MCF 10A (cell line): ENCODE data around the gene POLA2. TPM values are rescaled to one million over a fixed set of nuclear protein-coding genes. Genes with fewer than 3 reads are reported as not detected.

Source experiments
- BruUV-seq: library from RNA; stranded (reverse); fragments of 400-500 nt; replicated peaks from 2 replicates; lab custom pipeline; 2021; lab: Mats Ljungman, UMichigan
- CTCF ChIA-PET: fragments of 300-600 bp; sonication (Branson Sonifier 250); formaldehyde crosslinking; extraction: SDS; loops from one replicate; lab custom pipeline; 2021; ENCODE audit warnings: antibody characterized with exemption, inconsistent platforms; lab: Yijun Ruan, JAX
- POLR2A ChIA-PET: fragments of 300-600, 350-650 bp; sonication (Branson Sonifier 250); formaldehyde crosslinking; extraction: SDS; loops from one replicate; lab custom pipeline; 2020; ENCODE audit warnings: antibody characterized with exemption, inconsistent platforms; lab: Yijun Ruan, JAX
- DNase-seq: peaks from one replicate; pipeline ENCODE4 v3.0.0-alpha.2; 2018; ENCODE audit not compliant: unreplicated experiment
- H3K27ac Mint-ChIP-seq: one replicate; pipeline ENCODE4 v1.8.0; 2022; ENCODE audit warnings: mild to moderate bottlenecking, low read depth, mixed read lengths; ENCODE audit not compliant: unreplicated experiment
- H3K27me3 Mint-ChIP-seq: one replicate; pipeline ENCODE4 v1.8.0; 2022; ENCODE audit warnings: mixed read lengths; ENCODE audit not compliant: insufficient read depth, unreplicated experiment
- H3K36me3 Mint-ChIP-seq: one replicate; pipeline ENCODE4 v1.8.0; 2022; ENCODE audit warnings: mild to moderate bottlenecking, moderate library complexity, mixed read lengths; ENCODE audit not compliant: insufficient read depth, unreplicated experiment
- H3K4me1 Mint-ChIP-seq: one replicate; pipeline ENCODE4 v1.8.0; 2022; ENCODE audit warnings: mixed read lengths; ENCODE audit not compliant: insufficient read depth, unreplicated experiment
- H3K4me3 Mint-ChIP-seq: one replicate; pipeline ENCODE4 v1.8.0; 2022; ENCODE audit warnings: mild to moderate bottlenecking, moderate library complexity, mixed read lengths; ENCODE audit not compliant: unreplicated experiment
- H3K9me3 Mint-ChIP-seq: one replicate; pipeline ENCODE4 v1.8.0; 2022; ENCODE audit warnings: mixed read lengths; ENCODE audit not compliant: unreplicated experiment
- intact Hi-C: fragments of 100-400 bp; cut with micrococcal nuclease; formaldehyde crosslinking; loops from 2 replicates; pipeline ENCODE4 v1.14.1; 2022
- total RNA-seq: library from RNA; stranded (reverse); gene quantifications from 2 replicates; pipeline ENCODE4 v1.2.3, GENCODE V29; 2022
- TF ChIP-seq, protein P1 (sequence below): fragments of 200-600 bp; IDR thresholded peaks from one replicate; pipeline ENCODE4 v1.8.0; 2022; ENCODE audit warnings: antibody characterized with exemption, mild to moderate bottlenecking; ENCODE audit not compliant: unreplicated experiment

The POLA2 gene
- total RNA-seq, 1 experiment from 2014 or later = 10.3 TPM

DNA sequence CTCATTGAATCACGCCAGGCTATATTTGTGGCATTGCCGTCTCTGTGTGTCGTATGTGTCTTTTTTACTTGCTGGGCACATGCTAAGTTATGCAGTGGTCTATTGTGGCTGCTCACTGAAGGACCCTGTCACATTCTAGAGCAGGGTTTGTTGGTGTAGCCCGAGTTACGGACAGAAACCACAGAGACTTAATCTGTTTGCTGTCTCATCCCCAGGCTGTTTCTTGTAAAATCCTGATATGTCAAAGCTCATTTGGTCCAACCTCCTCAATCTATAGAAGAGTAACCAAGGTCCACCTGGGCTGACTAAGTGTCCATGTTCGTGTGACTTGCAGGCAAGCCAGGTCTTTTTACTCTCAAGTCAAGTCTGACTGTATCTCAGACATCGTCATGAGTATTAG is 76.9 kb downstream of the POLA2 start:
- CTCF ChIA-PET = interaction anchor here (0.6 to 4.0 kb wide), 6 partner anchors 9 to 287 kb away, joined by 3 to 24 read pairs (median 4); partner anchors contain the start of gene CDC42EP2
- POLR2A ChIA-PET = interaction anchor here (1.0 kb wide), 1 partner anchor 13 kb away, joined by 3 read pairs; no protein-coding TSS in a partner anchor
- Mint-ChIP-seq H3K4me1 (peaks cover 26% of the 10 kb centered on the region), H3K4me3 (no peak overlapping the region), H3K36me3 (peaks cover 71% of the 10 kb centered on the region), H3K27ac (peak overlapping the region; percentile 59), H3K9me3 (no peaks in the 10 kb centered on the region), H3K27me3 (no peaks in the 10 kb centered on the region)
- TF ChIP-seq, protein P1, sequence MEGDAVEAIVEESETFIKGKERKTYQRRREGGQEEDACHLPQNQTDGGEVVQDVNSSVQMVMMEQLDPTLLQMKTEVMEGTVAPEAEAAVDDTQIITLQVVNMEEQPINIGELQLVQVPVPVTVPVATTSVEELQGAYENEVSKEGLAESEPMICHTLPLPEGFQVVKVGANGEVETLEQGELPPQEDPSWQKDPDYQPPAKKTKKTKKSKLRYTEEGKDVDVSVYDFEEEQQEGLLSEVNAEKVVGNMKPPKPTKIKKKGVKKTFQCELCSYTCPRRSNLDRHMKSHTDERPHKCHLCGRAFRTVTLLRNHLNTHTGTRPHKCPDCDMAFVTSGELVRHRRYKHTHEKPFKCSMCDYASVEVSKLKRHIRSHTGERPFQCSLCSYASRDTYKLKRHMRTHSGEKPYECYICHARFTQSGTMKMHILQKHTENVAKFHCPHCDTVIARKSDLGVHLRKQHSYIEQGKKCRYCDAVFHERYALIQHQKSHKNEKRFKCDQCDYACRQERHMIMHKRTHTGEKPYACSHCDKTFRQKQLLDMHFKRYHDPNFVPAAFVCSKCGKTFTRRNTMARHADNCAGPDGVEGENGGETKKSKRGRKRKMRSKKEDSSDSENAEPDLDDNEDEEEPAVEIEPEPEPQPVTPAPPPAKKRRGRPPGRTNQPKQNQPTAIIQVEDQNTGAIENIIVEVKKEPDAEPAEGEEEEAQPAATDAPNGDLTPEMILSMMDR = no peak
- DNase-seq = no peak
- no TSS peak for BruUV-seq
- intact Hi-C loops = no loop called here

DNA sequence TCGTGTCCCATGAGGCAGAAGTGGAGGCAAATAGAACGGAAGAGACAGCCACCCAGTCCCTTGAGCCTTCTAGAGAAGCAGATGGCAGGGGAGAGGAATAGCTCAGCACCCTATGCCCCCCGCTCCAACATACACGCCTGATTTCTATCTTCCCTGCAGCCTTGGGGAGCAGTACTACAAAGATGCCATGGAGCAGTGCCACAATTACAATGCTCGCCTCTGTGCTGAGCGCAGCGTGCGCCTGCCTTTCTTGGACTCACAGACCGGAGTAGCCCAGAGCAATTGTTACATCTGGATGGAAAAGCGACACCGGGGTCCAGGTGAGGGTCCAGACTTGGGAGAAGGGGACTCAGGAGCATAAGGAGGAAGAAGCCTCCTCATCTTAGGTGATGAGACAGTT is 78.5 kb downstream of the POLA2 start:
- H3K27me3 Mint-ChIP-seq = no peaks in the 10 kb centered on the region
- POLR2A ChIA-PET = no interaction called here
- H3K9me3 Mint-ChIP-seq = no peaks in the 10 kb centered on the region
- peaks cover 87% of the 10 kb centered on the region for H3K36me3 Mint-ChIP-seq
- intact Hi-C loops = no loop called here
- DNase-seq = no peak
- TF ChIP-seq, protein P1 = no peak
- H3K4me3 Mint-ChIP-seq = no peak overlapping the region
- CTCF ChIA-PET = interaction anchor here (0.6 to 0.8 kb wide), 3 partner anchors 21 to 552 kb away, joined by 3 to 4 read pairs (median 3); no protein-coding TSS in a partner anchor
- peaks cover 17% of the 10 kb centered on the region for H3K4me1 Mint-ChIP-seq
- H3K27ac Mint-ChIP-seq = no peak overlapping the region
- no TSS peak for BruUV-seq

DNA sequence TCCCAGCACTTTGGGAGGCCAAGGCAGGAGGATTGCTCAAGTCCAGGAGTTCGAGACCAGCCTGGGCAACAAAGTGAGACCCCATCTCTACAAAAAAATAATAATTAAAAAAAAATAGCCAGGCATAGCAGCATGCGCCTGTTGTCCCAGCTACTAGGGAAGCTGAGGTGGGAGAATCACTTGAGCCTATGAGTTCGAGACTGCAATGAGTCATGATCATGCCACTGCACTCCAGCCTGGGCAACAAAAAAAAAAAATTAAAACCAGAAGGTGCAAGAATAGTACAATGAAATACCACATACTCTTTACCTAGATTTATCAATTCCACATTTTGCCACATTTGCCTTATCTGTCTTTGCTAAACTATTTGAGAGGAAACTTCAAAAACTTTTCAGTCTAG is 80.1 kb downstream of the POLA2 start:
- intact Hi-C loops = no loop called here
- peaks cover 13% of the 10 kb centered on the region for H3K4me1 Mint-ChIP-seq

More for the DNA sequence above, 80.1 kb downstream of the POLA2 start:
- TF ChIP-seq, protein P1 = no peak
- peaks cover 93% of the 10 kb centered on the region for H3K36me3 Mint-ChIP-seq
- ChIA-PET POLR2A (interaction anchor here (0.6 to 1.6 kb wide), 4 partner anchors 9 to 443 kb away, joined by 3 to 6 read pairs (median 4); no protein-coding TSS in a partner anchor), CTCF (interaction anchor here (0.5 to 1.7 kb wide), 6 partner anchors 8 to 1730 kb away, joined by 3 to 4 read pairs (median 3); partner anchors contain the start of gene DPF2)
- H3K4me3 Mint-ChIP-seq = no peak overlapping the region
- no peaks in the 10 kb centered on the region for H3K27me3 Mint-ChIP-seq
- no TSS peak for BruUV-seq
- DNase-seq = no peak
- H3K9me3 Mint-ChIP-seq = no peaks in the 10 kb centered on the region
- no peak overlapping the region for H3K27ac Mint-ChIP-seq

Other genes starting within 250 kb of the POLA2 start
- gene ARL2, start 247.8 kb upstream of the POLA2 start, total RNA-seq = 96.8 and 113 TPM in 2 replicates
- gene SNX15, start 234.5 kb upstream of the POLA2 start, total RNA-seq = 18.0 and 21.0 TPM in 2 replicates
- 10.3 and 14.0 TPM in 2 replicates for gene SAC3D1, start 220.8 kb upstream of the POLA2 start, total RNA-seq
- gene NAALADL1, start 203.4 kb upstream of the POLA2 start, total RNA-seq = not detected in 2 replicates
- gene CDCA5, start 177.9 kb upstream of the POLA2 start, total RNA-seq = 9.5 and 17.3 TPM in 2 replicates
- 50.8 and 52.3 TPM in 2 replicates for gene ZFPL1, start 177.7 kb upstream of the POLA2 start, total RNA-seq
- 56.1 and 77.0 TPM in 2 replicates for gene VPS51, start 165.7 kb upstream of the POLA2 start, total RNA-seq
- 8.5 and 14.0 TPM in 2 replicates for gene TM7SF2, start 150.1 kb upstream of the POLA2 start, total RNA-seq
- 22.0 and 23.6 TPM in 2 replicates for gene ZNHIT2, start 144.3 kb upstream of the POLA2 start, total RNA-seq
- gene FAU, start 139.8 kb upstream of the POLA2 start, total RNA-seq = 1,049 and 1,269 TPM in 2 replicates
- 76.9 and 79.0 TPM in 2 replicates for gene MRPL49, start 139.6 kb upstream of the POLA2 start, total RNA-seq
- gene SYVN1, start 127.4 kb upstream of the POLA2 start, total RNA-seq = 74.9 and 99.8 TPM in 2 replicates
- not detected in 2 replicates for gene SPDYC, start 91.7 kb upstream of the POLA2 start, total RNA-seq
- gene CAPN1, start 80.0 kb upstream of the POLA2 start, total RNA-seq = 111 and 117 TPM in 2 replicates
- gene CDC42EP2, start 52.9 kb downstream of the POLA2 start, total RNA-seq = 24.5 and 35.0 TPM in 2 replicates
- 83.9 and 86.6 TPM in 2 replicates for gene DPF2, start 71.9 kb downstream of the POLA2 start, total RNA-seq
- 0.14 TPM in 1 of 2 replicates, not detected in the other for gene TIGD3, start 92.8 kb downstream of the POLA2 start, total RNA-seq
- 3.9 and 4.9 TPM in 2 replicates for gene SLC25A45, start 120.7 kb downstream of the POLA2 start, total RNA-seq
- gene FRMD8, start 124.7 kb downstream of the POLA2 start, total RNA-seq = 18.9 and 21.7 TPM in 2 replicates
- 1,026 and 1,292 TPM in 2 replicates for gene NEAT1, start 160.8 kb downstream of the POLA2 start, total RNA-seq
- gene MALAT1, start 237.1 kb downstream of the POLA2 start, total RNA-seq = 10,851 and 12,068 TPM in 2 replicates